Measurements from ENCODE around the gene SLC44A5. TPM values are rescaled to one million over a fixed set of nuclear protein-coding genes. Genes with fewer than 3 reads are reported as not detected.

SLC44A5 gene
- polyA plus RNA-seq, 3 donors: not detected

- no peak overlapping the region for H3K4me2 ChIP-seq (replicated peaks; ENCODE audit: extremely low read depth, low read length, poor library complexity, severe bottlenecking)
- WGBS (ENCODE audit: insufficient coverage): no CpG with 5 or more reads among the region's 2 CpGs
- peaks cover 0 to 7% (median 3%) of the 10 kb centered on the region in 7 donors for H3K9me3 Mint-ChIP-seq
- H3K4me1 ChIP-seq (ENCODE audit: control insufficient read depth in 1 of 2, insufficient read depth in 2 of 2, low read length in 2 of 2): no peaks in the 10 kb centered on the region
- H3K9ac ChIP-seq (ENCODE audit: insufficient read depth, low read length, poor library complexity, severe bottlenecking): no peak overlapping the region
- H3K9me3 ChIP-seq (replicated peaks in 1 of 2; ENCODE audit: control insufficient read depth in 1 of 2, insufficient read depth in 1 of 2, low read length in 2 of 2): no peaks in the 10 kb centered on the region
- H2AFZ ChIP-seq (ENCODE audit: insufficient read depth, low read depth, low read length, poor library complexity, severe bottlenecking): no peak overlapping the region
- DNase-seq: no peak
- no peaks in the 10 kb centered on the region for H3K36me3 Mint-ChIP-seq
- intact Hi-C loops (cut with micrococcal nuclease): no loop called here
- no peak overlapping the region for H3K4me3 Mint-ChIP-seq
- no peaks in the 10 kb centered on the region for H4K20me1 ChIP-seq (ENCODE audit: insufficient read depth, low read length)
- no peak overlapping the region for H3K27ac Mint-ChIP-seq
- H3K4me1 Mint-ChIP-seq: no peaks in the 10 kb centered on the region
- no peak overlapping the region for H3K4me3 ChIP-seq (replicated peaks in 1 of 3; ENCODE audit: low read depth in 2 of 3, low read length in 3 of 3)
- H3K27me3 ChIP-seq (ENCODE audit: control insufficient read depth in 2 of 2, insufficient read depth in 2 of 2, low read length in 2 of 2): no peaks in the 10 kb centered on the region
- no peaks in the 10 kb centered on the region for H3K27me3 Mint-ChIP-seq (ENCODE audit: low read depth in 3 of 3)
- H3K36me3 ChIP-seq (replicated peaks in 1 of 2; ENCODE audit: control insufficient read depth in 1 of 2, insufficient read depth in 2 of 2, low read length in 2 of 2): no peaks in the 10 kb centered on the region
- no peak overlapping the region for H3K27ac ChIP-seq (ENCODE audit: low read depth in 1 of 2, low read length in 2 of 2)
- H3K79me2 ChIP-seq (ENCODE audit: insufficient read depth, low read length): no peaks in the 10 kb centered on the region
- TF ChIP-seq CTCF (IDR thresholded peaks at IDR 0.05): no peak
Observed at GRCh38 chr1:75353051-75353450, 257.9 kb downstream of the SLC44A5 start.

GRCh38 chr1:75345538-75346292 is 265.2 kb downstream of the SLC44A5 start:
- TF ChIP-seq CTCF (IDR thresholded peaks at IDR 0.05): no peak

More at GRCh38 chr1:75345538-75346292, 265.2 kb downstream of the SLC44A5 start:
- DNase-seq: no peak
- Histone ChIP-seq H3K27ac (ENCODE audit: low read depth in 1 of 2, low read length in 2 of 2) (no peak overlapping the region), H3K36me3 (replicated peaks in 1 of 2; ENCODE audit: control insufficient read depth in 1 of 2, insufficient read depth in 2 of 2, low read length in 2 of 2) (no peaks in the 10 kb centered on the region), H3K9ac (ENCODE audit: insufficient read depth, low read length, poor library complexity, severe bottlenecking) (no peak overlapping the region), H3K27me3 (ENCODE audit: control insufficient read depth in 2 of 2, insufficient read depth in 2 of 2, low read length in 2 of 2) (no peaks in the 10 kb centered on the region), H3K4me2 (replicated peaks; ENCODE audit: extremely low read depth, low read length, poor library complexity, severe bottlenecking) (no peak overlapping the region), H3K4me3 (replicated peaks in 1 of 3; ENCODE audit: low read depth in 2 of 3, low read length in 3 of 3) (no peak overlapping the region), H3K9me3 (replicated peaks in 1 of 2; ENCODE audit: control insufficient read depth in 1 of 2, insufficient read depth in 1 of 2, low read length in 2 of 2) (no peaks in the 10 kb centered on the region), H4K20me1 (ENCODE audit: insufficient read depth, low read length) (no peaks in the 10 kb centered on the region), H2AFZ (ENCODE audit: insufficient read depth, low read depth, low read length, poor library complexity, severe bottlenecking) (no peak overlapping the region), H3K4me1 (ENCODE audit: control insufficient read depth in 1 of 2, insufficient read depth in 2 of 2, low read length in 2 of 2) (no peaks in the 10 kb centered on the region), H3K79me2 (ENCODE audit: insufficient read depth, low read length) (no peaks in the 10 kb centered on the region)
- Mint-ChIP-seq H3K9me3 (peaks cover 0 to 12% (median 3%) of the 10 kb centered on the region in 7 donors), H3K36me3 (no peaks in the 10 kb centered on the region), H3K4me1 (no peaks in the 10 kb centered on the region), H3K27me3 (ENCODE audit: low read depth in 3 of 3) (peaks cover 0 to 2% (median 1%) of the 10 kb centered on the region in 3 donors), H3K4me3 (no peak overlapping the region), H3K27ac (no peak overlapping the region)
- intact Hi-C loops (cut with micrococcal nuclease): no loop called here
- WGBS (ENCODE audit: insufficient coverage): no CpG with 5 or more reads among the region's 2 CpGs
